GM21825 (cell line): Measurements from ENCODE around the gene RYR1.
A peak's percentile ranks its signal among the peaks of the same experiment; 100 is the strongest.
"Not testable (repeated sequence)": the region's sequence is repeated elsewhere in the genome, so short reads cannot be mapped to it uniquely, and the experiment has no call there.

ENCODE experiments used
- ATAC-seq: cut with Tn5 transposase; IDR thresholded peaks from one replicate; pipeline ENCODE4 v1.9.1; 2021; ENCODE audit warnings: mild to moderate bottlenecking, moderate library complexity; ENCODE audit not compliant: unreplicated experiment

The RYR1 gene

GRCh38 chr19:38558933-38559332, 125.4 kb downstream of the RYR1 start:
- ATAC-seq = not testable (repeated sequence)

GRCh38 chr19:38559428-38560401, 126.2 kb downstream of the RYR1 start:
- peak; percentile 55 for ATAC-seq

- ATAC-seq = no peak
These were observed 127.6 kb downstream of the RYR1 start for GRCh38 chr19:38561053-38561606.

DNA sequence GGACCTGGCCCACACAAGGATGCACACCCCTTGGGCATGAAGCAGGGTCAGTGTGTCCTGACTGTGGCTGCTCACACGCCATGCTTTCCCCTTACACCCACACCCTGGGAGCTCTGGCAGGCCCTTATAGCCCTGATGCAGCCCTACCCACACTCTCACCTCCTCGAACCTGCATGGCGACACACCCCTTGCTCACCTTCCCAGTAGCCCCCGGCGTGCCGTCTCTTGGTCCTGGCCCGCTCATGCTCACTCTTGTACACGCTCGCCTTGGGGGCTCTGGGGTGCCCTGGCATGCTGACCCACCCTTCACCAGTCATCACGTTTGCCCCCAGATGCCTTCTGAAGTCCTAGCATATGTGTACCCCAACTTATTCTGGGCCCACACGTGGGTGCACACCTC, 128.2 kb downstream of the RYR1 start:
- ATAC-seq = no peak

- ATAC-seq = no peak
These were observed 128.6 kb downstream of the RYR1 start for GRCh38 chr19:38562096-38562495.

GRCh38 chr19:38563475-38563874, 130.0 kb downstream of the RYR1 start:
- no peak for ATAC-seq

DNA sequence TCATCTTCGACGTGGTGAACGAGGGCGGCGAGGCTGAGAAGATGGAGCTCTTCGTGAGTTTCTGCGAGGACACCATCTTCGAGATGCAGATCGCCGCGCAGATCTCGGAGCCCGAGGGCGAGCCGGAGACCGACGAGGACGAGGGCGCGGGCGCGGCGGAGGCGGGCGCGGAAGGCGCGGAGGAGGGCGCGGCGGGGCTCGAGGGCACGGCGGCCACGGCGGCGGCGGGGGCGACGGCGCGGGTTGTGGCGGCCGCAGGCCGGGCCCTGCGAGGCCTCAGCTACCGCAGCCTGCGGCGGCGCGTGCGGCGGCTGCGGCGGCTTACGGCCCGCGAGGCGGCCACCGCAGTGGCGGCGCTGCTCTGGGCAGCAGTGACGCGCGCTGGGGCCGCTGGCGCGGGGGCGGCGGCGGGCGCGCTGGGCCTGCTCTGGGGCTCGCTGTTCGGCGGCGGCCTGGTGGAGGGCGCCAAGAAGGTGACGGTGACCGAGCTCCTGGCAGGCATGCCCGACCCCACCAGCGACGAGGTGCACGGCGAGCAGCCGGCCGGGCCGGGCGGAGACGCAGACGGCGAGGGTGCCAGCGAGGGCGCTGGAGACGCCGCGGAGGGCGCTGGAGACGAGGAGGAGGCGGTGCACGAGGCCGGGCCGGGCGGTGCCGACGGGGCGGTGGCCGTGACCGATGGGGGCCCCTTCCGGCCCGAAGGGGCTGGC, 131.6 kb downstream of the RYR1 start:
- no peak for ATAC-seq

DNA sequence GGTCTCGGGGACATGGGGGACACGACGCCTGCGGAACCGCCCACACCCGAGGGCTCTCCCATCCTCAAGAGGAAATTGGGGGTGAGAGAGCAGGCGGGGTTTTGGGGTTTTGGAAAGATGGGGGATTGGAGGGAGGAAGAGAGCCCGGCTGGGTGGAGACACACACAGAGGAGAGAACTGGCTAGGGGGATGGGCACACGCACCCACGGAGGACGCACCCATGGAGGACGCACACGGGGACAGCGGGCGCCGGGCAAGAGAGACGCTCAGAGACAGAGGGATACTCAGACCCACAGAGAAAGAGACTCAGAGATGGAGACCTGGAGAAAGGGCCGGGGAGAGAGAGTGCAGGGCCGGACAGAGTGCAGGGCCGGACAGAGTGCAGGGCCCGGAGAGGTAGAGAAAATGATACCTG, 132.2 kb downstream of the RYR1 start:
- ATAC-seq = no peak

DNA sequence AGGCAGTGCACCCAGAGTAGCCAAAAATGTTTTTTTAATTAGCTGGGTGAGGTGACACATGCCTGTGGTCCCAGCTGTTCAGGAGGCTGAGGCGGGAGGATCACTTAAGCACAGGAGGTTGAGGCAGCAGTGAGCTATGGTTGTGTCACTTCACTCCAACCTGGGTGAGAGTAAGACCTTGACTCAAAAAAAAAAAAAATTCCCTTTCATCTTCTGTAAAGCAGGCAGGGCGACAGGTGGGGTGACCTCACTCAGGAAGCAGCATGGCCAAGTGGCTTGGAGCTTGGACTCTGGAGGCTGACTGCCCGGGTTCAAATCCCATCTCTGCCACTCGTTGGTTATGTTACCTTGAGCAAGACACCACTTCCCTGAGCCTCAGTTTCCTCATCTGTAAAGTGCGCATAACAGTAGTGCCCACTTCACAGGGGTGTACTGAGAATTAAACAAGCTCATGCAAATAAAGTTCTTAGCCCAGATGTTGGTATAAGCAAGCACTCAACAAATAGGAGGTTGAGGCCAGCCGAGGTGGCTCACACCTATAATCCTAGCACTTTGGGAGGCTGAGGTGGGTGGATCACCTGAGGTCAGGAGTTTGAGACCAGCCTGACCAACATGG, 136.0 kb downstream of the RYR1 start:
- no peak for ATAC-seq

DNA sequence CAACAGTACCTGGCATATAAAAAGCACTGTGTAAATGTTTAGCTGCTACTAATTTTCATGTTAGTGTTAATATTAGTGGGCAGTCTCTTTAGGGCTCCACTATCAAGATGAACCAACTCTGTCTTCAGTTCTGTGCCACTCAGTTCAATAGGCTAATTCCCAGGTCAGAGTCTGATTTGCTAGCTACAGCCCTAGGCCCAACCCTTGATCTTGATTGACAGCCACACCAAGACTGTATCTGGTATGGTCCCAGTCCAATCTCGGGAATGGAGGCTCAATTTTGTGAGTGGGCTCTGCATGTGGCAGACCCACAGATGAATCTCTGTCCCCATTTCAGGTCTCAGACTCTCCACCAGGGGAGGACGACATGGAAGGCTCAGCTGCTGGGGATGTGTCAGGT, 138.2 kb downstream of the RYR1 start:
- ATAC-seq = no peak

GRCh38 chr19:38577826-38578225, 144.3 kb downstream of the RYR1 start:
- ATAC-seq = no peak

- not testable (repeated sequence) for ATAC-seq
These were observed 145.8 kb downstream of the RYR1 start for GRCh38 chr19:38579304-38579703.

DNA sequence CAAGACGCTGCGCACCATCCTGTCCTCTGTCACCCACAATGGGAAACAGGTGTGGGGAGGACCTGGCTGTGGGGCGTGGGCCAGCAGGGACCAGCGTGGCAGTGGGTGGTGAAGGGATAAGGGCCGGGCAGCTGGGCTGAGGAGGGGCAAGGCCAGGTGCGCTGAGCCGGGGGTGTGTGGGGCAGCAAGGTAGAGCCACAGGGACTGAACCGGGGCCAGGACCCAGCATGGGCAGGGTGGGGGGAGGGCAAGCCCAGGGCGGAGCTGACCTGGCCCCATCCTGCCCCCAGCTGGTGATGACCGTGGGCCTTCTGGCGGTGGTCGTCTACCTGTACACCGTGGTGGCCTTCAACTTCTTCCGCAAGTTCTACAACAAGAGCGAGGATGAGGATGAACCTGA, 146.6 kb downstream of the RYR1 start:
- ATAC-seq = no peak

GRCh38 chr19:38583219-38583984, 149.9 kb downstream of the RYR1 start:
- no peak for ATAC-seq

GRCh38 chr19:38583985-38584305, 150.5 kb downstream of the RYR1 start:
- ATAC-seq = no peak

- no peak for ATAC-seq
These were observed 154.1 kb downstream of the RYR1 start for GRCh38 chr19:38587562-38587961.

DNA sequence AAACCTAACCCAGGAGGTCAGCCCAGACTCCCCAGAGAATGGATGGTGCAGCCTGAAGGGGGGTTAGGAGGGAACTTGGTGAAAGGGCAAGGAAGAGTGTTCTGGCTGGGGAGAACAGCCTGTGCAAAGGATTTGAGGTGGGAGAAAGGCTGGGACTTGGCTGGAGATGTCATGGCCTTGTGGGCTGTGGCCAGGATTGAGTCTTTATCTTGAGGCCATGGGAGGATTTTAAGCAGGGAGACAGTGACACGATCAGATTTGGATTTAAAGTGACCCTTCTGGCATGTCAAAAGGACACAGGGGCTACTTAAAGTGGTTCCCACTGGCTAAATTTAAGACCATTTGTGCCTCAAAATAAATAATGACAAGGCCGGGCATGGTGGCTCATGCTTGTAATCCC, 154.6 kb downstream of the RYR1 start:
- no peak for ATAC-seq

DNA sequence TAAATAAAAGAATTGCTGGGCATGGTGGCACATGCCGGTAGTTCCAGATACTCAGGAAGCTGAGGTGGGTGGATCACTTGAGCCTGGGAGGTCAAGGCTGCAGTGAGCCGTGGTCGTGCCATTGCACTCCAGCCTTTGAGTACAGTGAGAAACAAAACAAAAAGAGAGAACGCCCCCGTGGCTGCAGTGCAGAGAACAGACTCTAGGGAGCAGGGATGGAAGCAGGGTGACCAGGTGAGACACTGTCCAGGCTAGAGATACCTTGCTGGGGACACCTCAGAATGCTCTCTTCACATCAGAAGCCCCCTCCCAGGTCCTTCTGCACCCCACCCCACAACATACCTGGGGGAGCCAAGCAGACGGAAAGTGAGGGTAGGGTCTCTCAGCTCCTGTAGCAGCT, 159.4 kb downstream of the RYR1 start:
- ATAC-seq = no peak

DNA sequence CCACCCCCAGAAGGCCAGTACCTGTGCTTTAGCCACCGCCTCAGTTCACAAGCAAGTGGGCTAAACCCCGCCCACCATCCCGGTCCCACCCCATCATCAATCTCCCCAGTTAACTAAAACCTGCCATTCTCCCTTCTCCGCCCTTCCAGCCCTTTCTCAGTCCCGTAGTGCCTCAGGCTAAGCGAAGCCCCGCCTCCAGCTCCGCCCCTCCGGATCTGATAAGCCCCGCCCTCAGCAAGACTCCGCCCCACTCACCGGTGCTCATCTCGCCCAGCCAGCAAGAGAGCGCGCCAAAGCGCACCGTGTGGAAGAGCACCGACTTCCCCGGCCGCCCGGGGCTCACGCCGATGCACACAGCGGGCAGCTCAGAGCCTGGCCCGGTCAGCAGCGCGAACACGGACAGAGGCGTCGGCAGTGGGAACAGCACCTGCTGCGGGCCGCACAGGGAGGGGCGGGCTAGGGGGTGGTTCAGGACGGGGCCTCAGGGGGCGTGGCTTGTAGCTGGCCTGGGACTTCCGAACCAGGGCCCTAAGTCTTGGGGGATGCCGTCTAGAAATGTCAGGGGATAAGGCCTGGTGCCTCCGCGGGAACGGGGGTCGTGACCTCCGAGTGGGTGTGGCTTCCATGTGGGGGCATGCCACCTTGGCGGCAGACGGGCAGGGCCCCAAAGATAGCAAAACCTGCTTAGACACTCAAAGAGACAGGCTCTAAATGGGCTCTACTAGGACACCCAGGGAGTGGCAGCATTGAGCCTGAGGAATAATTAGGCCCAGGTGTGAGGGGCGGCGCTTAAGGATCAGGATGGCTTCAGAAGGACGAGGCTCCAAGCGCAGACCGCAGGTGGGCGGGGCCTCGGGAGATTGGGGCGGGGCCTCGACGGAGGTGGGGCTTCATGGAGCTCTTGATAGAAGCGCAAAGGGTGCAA, 162.8 kb downstream of the RYR1 start:
- ATAC-seq = no peak

GRCh38 chr19:38597075-38597474, 163.6 kb downstream of the RYR1 start:
- no peak for ATAC-seq
